A549 (cell line): ENCODE measurements around the gene TSPAN33. TPM values are rescaled to one million over a fixed set of nuclear protein-coding genes. Genes with fewer than 3 reads are reported as not detected.

Source experiments
- ATAC-seq, 2 experiments: fragments of 200-7000 bp in 1 of 2; fragments of >200 bp in 1 of 2; cut with Nextera tagmentation in 1 of 2; cut with Tn5 transposase in 1 of 2; 3 replicates each; pipeline versions ENCODE4 v1.8.0 to v1.9.1; 2018 to 2020; ENCODE audit warnings: mild to moderate bottlenecking in 1 of 2, moderate library complexity in 1 of 2
- CTCF ChIA-PET: fragments of 300-600 bp; sonication (Branson Sonifier 250); formaldehyde crosslinking; extraction: SDS; loops from one replicate; lab custom pipeline; 2021; ENCODE audit warnings: antibody characterized with exemption, inconsistent platforms; lab: Yijun Ruan, JAX
- POLR2A ChIA-PET: fragments of 350-600 bp; formaldehyde crosslinking; extraction: SDS; loops from one replicate; lab custom pipeline; 2021; ENCODE audit warnings: antibody characterized with exemption, inconsistent platforms; lab: Yijun Ruan, JAX
- DNase-seq, 2 experiments: peaks; one replicate each; pipeline versions ENCODE4 v3.0.0 to v3.0.0-alpha.2; 2011 to 2016; ENCODE audit warnings: low read depth in 1 of 2, low spot score in 1 of 2
- FAIRE-seq: peaks from 2 replicates; lab custom pipeline; 2011; peaks lifted over from hg19 to GRCh38; lab: Jason Lieb, UNC
- H3K27ac ChIP-seq, 2 experiments: fragments of >200 bp; sonication (Bioruptor Twin); formaldehyde crosslinking; 3 replicates each; pipeline ENCODE4 v1.5.1; 2016 to 2017
- H3K4me1 ChIP-seq: fragments of >200 bp; sonication (Bioruptor Twin); formaldehyde crosslinking; 3 replicates; pipeline ENCODE4 v1.6.1; 2016
- H3K4me2 ChIP-seq: fragments of >200 bp; sonication (Bioruptor Twin); formaldehyde crosslinking; 3 replicates; pipeline ENCODE4 v1.6.1; 2016
- H3K4me3 ChIP-seq: fragments of >200 bp; sonication (Bioruptor Twin); formaldehyde crosslinking; 3 replicates; pipeline ENCODE4 v1.5.1; 2016
- H3K9me3 ChIP-seq: fragments of >200 bp; sonication (Bioruptor Twin); formaldehyde crosslinking; 3 replicates; pipeline ENCODE4 v1.6.1; 2016
- CBX2 ChIP-seq: fragments of 200-600 bp; sonication (generic); IDR thresholded peaks from 2 replicates; pipeline ENCODE4 v1.6.1; 2016; ENCODE audit warnings: low read depth, mild to moderate bottlenecking, borderline replicate concordance
- FOSB ChIP-seq: fragments of 250-450 bp; sonication (Bioruptor Pico); IDR thresholded peaks from 2 replicates; pipeline ENCODE4 v1.5.0; 2020; ENCODE audit warnings: mild to moderate bottlenecking, moderate library complexity
- HDAC2 ChIP-seq: fragments of 200-600 bp; sonication (generic); IDR thresholded peaks from 2 replicates; pipeline ENCODE4 v1.6.1; 2016
- HEYL ChIP-seq: fragments of 250-450 bp; sonication (Bioruptor Pico); IDR thresholded peaks from 2 replicates; pipeline ENCODE4 v1.8.0; 2021; ENCODE audit warnings: mild to moderate bottlenecking, moderate library complexity
- HOXB5 ChIP-seq: fragments of 250-450 bp; sonication (Bioruptor Pico); IDR thresholded peaks from 2 replicates; pipeline ENCODE4 v1.5.0; 2020; ENCODE audit warnings: mild to moderate bottlenecking, moderate library complexity
- JUNB ChIP-seq: fragments of >200 bp; sonication (Bioruptor Twin); formaldehyde crosslinking; IDR thresholded peaks from 2 replicates; pipeline ENCODE4 v1.6.1; 2016
- KDM1A ChIP-seq: fragments of 200-600 bp; sonication (generic); IDR thresholded peaks from 2 replicates; pipeline ENCODE4 v1.6.1; 2016; ENCODE audit warnings: low read depth, mild to moderate bottlenecking
- MAFK ChIP-seq: fragments of 450-650 bp; IDR thresholded peaks from 2 replicates; pipeline ENCODE4 v1.6.1; 2014; ENCODE audit not compliant: partially characterized antibody
- MAZ ChIP-seq: fragments of 150-350 bp; IDR thresholded peaks from 2 replicates; pipeline ENCODE4 v1.6.1; 2014; ENCODE audit warnings: antibody characterized with exemption, low read depth, low read length, borderline replicate concordance
- PHF8 ChIP-seq: fragments of 200-600 bp; sonication (generic); IDR thresholded peaks from 2 replicates; pipeline ENCODE4 v1.6.1; 2016; ENCODE audit warnings: low read depth, mild to moderate bottlenecking, antibody characterized with exemption, moderate library complexity, borderline replicate concordance
- POLR2A ChIP-seq: IDR thresholded peaks from 2 replicates; pipeline ENCODE4 v1.6.1; 2012; ENCODE audit warnings: mild to moderate bottlenecking, low read length
- RAD21 ChIP-seq, 2 experiments: fragments of >200 bp in 1 of 2; sonication (Bioruptor Twin) in 1 of 2; formaldehyde crosslinking in 1 of 2; IDR thresholded peaks in 1 of 2; conservative IDR thresholded peaks in 1 of 2; 2 replicates in 1 of 2; 3 replicates in 1 of 2; pipeline ENCODE4 v1.6.1; 2012 to 2018; ENCODE audit warnings: inconsistent platforms in 1 of 2
- RARB ChIP-seq: fragments of 250-450 bp; sonication (Bioruptor Pico); IDR thresholded peaks from 2 replicates; pipeline ENCODE4 v1.8.0; 2021; ENCODE audit warnings: mild to moderate bottlenecking, moderate library complexity
- RCOR1 ChIP-seq: fragments of 150-350 bp; IDR thresholded peaks from 2 replicates; pipeline ENCODE4 v1.6.1; 2014; ENCODE audit warnings: antibody characterized with exemption, low read length, low read depth
- RFX5 ChIP-seq: fragments of 450-650 bp; IDR thresholded peaks from 2 replicates; pipeline ENCODE4 v1.7.1; 2014; ENCODE audit warnings: antibody characterized with exemption, mild to moderate bottlenecking, moderate library complexity
- RNF2 ChIP-seq: fragments of 200-600 bp; sonication (generic); IDR thresholded peaks from 2 replicates; pipeline ENCODE4 v1.6.1; 2016; ENCODE audit warnings: low read depth, mild to moderate bottlenecking, antibody characterized with exemption, moderate library complexity, borderline replicate concordance
- SREBF2 ChIP-seq: fragments of 450-650 bp; IDR thresholded peaks from 2 replicates; pipeline ENCODE4 v1.6.1; 2014; ENCODE audit warnings: mild to moderate bottlenecking, moderate library complexity
- ZFP36 ChIP-seq: fragments of 450-650 bp; IDR thresholded peaks from 2 replicates; pipeline ENCODE4 v1.6.1; 2014; ENCODE audit warnings: borderline replicate concordance; ENCODE audit not compliant: partially characterized antibody
- ZNF302 ChIP-seq: fragments of 250-450 bp; sonication (Bioruptor Pico); IDR thresholded peaks from 2 replicates; pipeline ENCODE4 v1.9.0; 2021; ENCODE audit warnings: inconsistent platforms, mild to moderate bottlenecking, moderate library complexity
- ZSCAN20 ChIP-seq: fragments of 250-450 bp; sonication (Bioruptor Pico); IDR thresholded peaks from 2 replicates; pipeline ENCODE4 v1.8.0; 2022; ENCODE audit warnings: mild to moderate bottlenecking, moderate library complexity
- WGBS: methylation state at CpG from one replicate; pipeline ENCODE4 v1.1.6; 2017; ENCODE audit errors: missing lambda C conversion rate; 5-methylcytosine and 5-hydroxymethylcytosine counted together
- polyA plus RNA-seq, 4 experiments: library from polyadenylated mRNA; depleted of rRNA in 3 of 4; stranded (reverse); fragments of >200 nt; fragmentation: RNase III in 1 of 4; extraction: RNeasy Plus Mini Kit Qiagen cat#74134 plus additional on column Dnase treatment in 1 of 4; gene quantifications; 2 replicates in 3 of 4; 3 replicates in 1 of 4; pipeline ENCODE4 v1.2.3, GENCODE V29; 2011 to 2017
- TF ChIP-seq, protein P1 (sequence below): fragments of >200 bp; sonication (Bioruptor Twin); formaldehyde crosslinking; IDR thresholded peaks from 3 replicates; pipeline ENCODE4 v1.5.1; 2016
- TF ChIP-seq, protein P2 (sequence below): fragments of 250-450 bp; sonication (Bioruptor Pico); IDR thresholded peaks from 2 replicates; pipeline ENCODE4 v1.5.0; 2020; ENCODE audit warnings: low read depth, mild to moderate bottlenecking, moderate library complexity
- TF ChIP-seq, protein P3 (sequence below): IDR thresholded peaks from 2 replicates; pipeline ENCODE4 v1.6.1; 2012
- TF ChIP-seq, protein P4 (sequence below): fragments of >200 bp; sonication (Bioruptor Twin); formaldehyde crosslinking; IDR thresholded peaks from 2 replicates; pipeline ENCODE4 v1.6.1; 2016
- TF ChIP-seq, protein P5 (sequence below): IDR thresholded peaks from 2 replicates; pipeline ENCODE4 v1.6.1; 2012

Gene TSPAN33
- polyA plus RNA-seq, 2 of the 4 experiments (the other 2 are of a cell fraction): 5.0 to 9.1 TPM

DNA sequence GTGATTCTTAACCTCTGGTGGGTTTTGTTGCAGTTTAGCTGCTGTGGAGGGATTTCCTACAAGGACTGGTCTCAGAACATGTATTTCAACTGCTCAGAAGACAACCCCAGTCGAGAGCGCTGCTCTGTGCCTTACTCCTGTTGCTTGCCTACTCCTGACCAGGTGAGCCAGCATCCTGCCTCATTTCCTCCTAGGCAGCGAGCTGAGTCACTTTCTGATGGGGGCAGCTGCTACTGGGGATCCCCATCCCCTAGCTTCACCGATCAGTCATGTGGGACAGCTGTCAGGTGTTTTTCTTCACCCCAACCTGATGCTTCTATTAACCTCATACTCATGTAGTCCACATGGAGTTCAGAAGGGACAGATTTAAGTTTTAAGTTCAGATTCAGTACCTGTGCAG lies 22.2 kb downstream of the TSPAN33 start:
- no peak for ATAC-seq
- no peaks in the 10 kb centered on the region for H3K9me3 ChIP-seq
- no peak overlapping the region for H3K4me3 ChIP-seq
- CTCF ChIA-PET: interaction anchor here (1.2 to 2.3 kb wide), 7 partner anchors 9 to 303 kb away, joined by 3 to 11 read pairs (median 4); no protein-coding TSS in a partner anchor
- no peak overlapping the region for H3K27ac ChIP-seq
- WGBS: 55% methylated on average over 4 of the region's 4 CpGs
- FAIRE-seq: no peak
- POLR2A ChIA-PET: no interaction called here
- DNase-seq: no peak
- TF ChIP-seq CBX2: no peak
- no peak for TF ChIP-seq HEYL (CRISPR knock-in tag)
- no peak for TF ChIP-seq RCOR1
- no peak for TF ChIP-seq KDM1A
- TF ChIP-seq FOSB (CRISPR knock-in tag): no peak
- no peak for TF ChIP-seq RNF2
- no peak for TF ChIP-seq ZSCAN20 (CRISPR knock-in tag)
- TF ChIP-seq, protein P1, sequence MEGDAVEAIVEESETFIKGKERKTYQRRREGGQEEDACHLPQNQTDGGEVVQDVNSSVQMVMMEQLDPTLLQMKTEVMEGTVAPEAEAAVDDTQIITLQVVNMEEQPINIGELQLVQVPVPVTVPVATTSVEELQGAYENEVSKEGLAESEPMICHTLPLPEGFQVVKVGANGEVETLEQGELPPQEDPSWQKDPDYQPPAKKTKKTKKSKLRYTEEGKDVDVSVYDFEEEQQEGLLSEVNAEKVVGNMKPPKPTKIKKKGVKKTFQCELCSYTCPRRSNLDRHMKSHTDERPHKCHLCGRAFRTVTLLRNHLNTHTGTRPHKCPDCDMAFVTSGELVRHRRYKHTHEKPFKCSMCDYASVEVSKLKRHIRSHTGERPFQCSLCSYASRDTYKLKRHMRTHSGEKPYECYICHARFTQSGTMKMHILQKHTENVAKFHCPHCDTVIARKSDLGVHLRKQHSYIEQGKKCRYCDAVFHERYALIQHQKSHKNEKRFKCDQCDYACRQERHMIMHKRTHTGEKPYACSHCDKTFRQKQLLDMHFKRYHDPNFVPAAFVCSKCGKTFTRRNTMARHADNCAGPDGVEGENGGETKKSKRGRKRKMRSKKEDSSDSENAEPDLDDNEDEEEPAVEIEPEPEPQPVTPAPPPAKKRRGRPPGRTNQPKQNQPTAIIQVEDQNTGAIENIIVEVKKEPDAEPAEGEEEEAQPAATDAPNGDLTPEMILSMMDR: no peak
- TF ChIP-seq, protein P2, sequence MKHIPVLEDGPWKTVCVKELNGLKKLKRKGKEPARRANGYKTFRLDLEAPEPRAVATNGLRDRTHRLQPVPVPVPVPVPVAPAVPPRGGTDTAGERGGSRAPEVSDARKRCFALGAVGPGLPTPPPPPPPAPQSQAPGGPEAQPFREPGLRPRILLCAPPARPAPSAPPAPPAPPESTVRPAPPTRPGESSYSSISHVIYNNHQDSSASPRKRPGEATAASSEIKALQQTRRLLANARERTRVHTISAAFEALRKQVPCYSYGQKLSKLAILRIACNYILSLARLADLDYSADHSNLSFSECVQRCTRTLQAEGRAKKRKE (CRISPR knock-in tag): no peak
- TF ChIP-seq RFX5: no peak
- TF ChIP-seq, protein P3, sequence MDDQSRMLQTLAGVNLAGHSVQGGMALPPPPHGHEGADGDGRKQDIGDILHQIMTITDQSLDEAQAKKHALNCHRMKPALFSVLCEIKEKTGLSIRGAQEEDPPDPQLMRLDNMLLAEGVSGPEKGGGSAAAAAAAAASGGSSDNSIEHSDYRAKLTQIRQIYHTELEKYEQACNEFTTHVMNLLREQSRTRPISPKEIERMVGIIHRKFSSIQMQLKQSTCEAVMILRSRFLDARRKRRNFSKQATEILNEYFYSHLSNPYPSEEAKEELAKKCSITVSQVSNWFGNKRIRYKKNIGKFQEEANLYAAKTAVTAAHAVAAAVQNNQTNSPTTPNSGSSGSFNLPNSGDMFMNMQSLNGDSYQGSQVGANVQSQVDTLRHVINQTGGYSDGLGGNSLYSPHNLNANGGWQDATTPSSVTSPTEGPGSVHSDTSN: no peak
- TF ChIP-seq HOXB5 (CRISPR knock-in tag): no peak
- TF ChIP-seq ZFP36: no peak
- no peak for TF ChIP-seq RAD21 (conservative IDR thresholded peaks at IDR 0.05 in 1 of 2, IDR thresholded peaks at IDR 0.05 in 1 of 2)
- no peak for TF ChIP-seq PHF8
- TF ChIP-seq POLR2A: no peak
- no peak overlapping the region for H3K4me2 ChIP-seq
- H3K4me1 ChIP-seq: no peaks in the 10 kb centered on the region

DNA sequence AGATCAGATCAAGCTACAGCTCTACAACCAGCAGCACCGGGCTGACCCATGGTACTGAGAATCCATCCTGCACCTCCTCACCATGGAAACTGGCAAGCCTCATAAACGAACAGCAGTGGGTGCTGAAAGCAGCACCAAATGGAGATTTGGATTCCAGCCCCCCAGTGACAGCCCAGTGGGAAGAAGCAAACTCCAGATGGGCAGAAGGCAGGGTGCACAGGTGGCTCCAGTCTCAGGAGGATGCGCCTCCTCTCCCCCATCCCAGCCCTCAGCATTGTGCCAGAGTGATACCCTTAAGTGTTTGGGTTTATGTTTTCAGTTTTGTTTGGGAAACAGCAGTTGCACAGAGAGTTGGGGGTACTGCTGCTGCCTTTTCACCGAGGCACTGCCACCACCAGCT lies 23.3 kb downstream of the TSPAN33 start:
- DNase-seq: no peak
- no peaks in the 10 kb centered on the region for H3K9me3 ChIP-seq
- no peak for FAIRE-seq
- no peaks in the 10 kb centered on the region for H3K4me1 ChIP-seq
- ATAC-seq: no peak
- TF ChIP-seq MAZ: no peak
- no peak for TF ChIP-seq SREBF2
- TF ChIP-seq, protein P3: no peak
- TF ChIP-seq CBX2: no peak
- no peak for TF ChIP-seq RARB (CRISPR knock-in tag)
- TF ChIP-seq HOXB5 (CRISPR knock-in tag): no peak
- TF ChIP-seq ZNF302: no peak
- TF ChIP-seq, protein P4, sequence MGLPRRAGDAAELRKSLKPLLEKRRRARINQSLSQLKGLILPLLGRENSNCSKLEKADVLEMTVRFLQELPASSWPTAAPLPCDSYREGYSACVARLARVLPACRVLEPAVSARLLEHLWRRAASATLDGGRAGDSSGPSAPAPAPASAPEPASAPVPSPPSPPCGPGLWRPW: no peak
- TF ChIP-seq FOSB (CRISPR knock-in tag): no peak
- TF ChIP-seq ZSCAN20 (CRISPR knock-in tag): no peak
- no peak for TF ChIP-seq MAFK
- TF ChIP-seq, protein P5, sequence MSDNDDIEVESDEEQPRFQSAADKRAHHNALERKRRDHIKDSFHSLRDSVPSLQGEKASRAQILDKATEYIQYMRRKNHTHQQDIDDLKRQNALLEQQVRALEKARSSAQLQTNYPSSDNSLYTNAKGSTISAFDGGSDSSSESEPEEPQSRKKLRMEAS: no peak
- TF ChIP-seq JUNB: no peak
- no peak for TF ChIP-seq HDAC2
- no peak for TF ChIP-seq RAD21 (conservative IDR thresholded peaks at IDR 0.05 in 1 of 2, IDR thresholded peaks at IDR 0.05 in 1 of 2)
- POLR2A ChIA-PET: no interaction called here
- H3K4me3 ChIP-seq: no peak overlapping the region
- H3K27ac ChIP-seq: no peak overlapping the region
- no peak overlapping the region for H3K4me2 ChIP-seq
- WGBS: 49% methylated on average over 4 of the region's 4 CpGs
- CTCF ChIA-PET: interaction anchor here (1.5 kb wide), 1 partner anchor 10 kb away, joined by 4 read pairs; no protein-coding TSS in a partner anchor
